Breast epithelium (tissue), 4 donors: ENCODE results near the gene PARD3B. TPM values are rescaled to one million over a fixed set of nuclear protein-coding genes. Genes with fewer than 3 reads are reported as not detected.

Experiments used
- DNase-seq, 2 donors: peaks; one replicate each; pipeline ENCODE4 v3.0.0-alpha.2; 2019; ENCODE audit warnings: low spot score in 2 of 2
- H3K27ac ChIP-seq, 2 donors: fragments of 200-600 bp; sonication (generic) in 1 of 2; one replicate each; pipeline ENCODE4 v1.5.1; 2016 to 2019; ENCODE audit warnings: mild to moderate bottlenecking in 1 of 2
- H3K27me3 ChIP-seq, 2 donors: fragments of 200-600 bp; sonication (generic) in 1 of 2; one replicate each; pipeline versions ENCODE4 v1.5.1 to v1.6.0; 2017 to 2019; ENCODE audit warnings: control low read depth in 1 of 2, mild to moderate bottlenecking in 1 of 2
- H3K36me3 ChIP-seq: fragments of 200-600 bp; one replicate; pipeline ENCODE4 v1.5.1; 2019
- H3K4me1 ChIP-seq, 2 donors: fragments of 200-600 bp; sonication (generic); one replicate each; pipeline ENCODE4 v1.5.1; 2016 to 2019; ENCODE audit warnings: control low read depth in 1 of 2
- H3K4me3 ChIP-seq, 3 donors: fragments of 200-600 bp; sonication (generic); 1 replicate in 2 of 3; 2 replicates in 1 of 3; pipeline ENCODE4 v1.5.1; 2016 to 2019; ENCODE audit warnings: mild to moderate bottlenecking in 3 of 3, moderate library complexity in 2 of 3
- H3K9me3 ChIP-seq, 2 donors: fragments of 200-600 bp; sonication (generic) in 1 of 2; one replicate each; pipeline ENCODE4 v1.5.1; 2016 to 2019; ENCODE audit warnings: control low read depth in 1 of 2
- POLR2A ChIP-seq: fragments of 450-650 bp; IDR thresholded peaks from one replicate; pipeline ENCODE4 v1.6.1; 2016; ENCODE audit warnings: antibody characterized with exemption, mild to moderate bottlenecking, moderate library complexity
- POLR2AphosphoS5 ChIP-seq, 3 donors: sonication (generic); formaldehyde crosslinking; IDR thresholded peaks; one replicate each; pipeline ENCODE4 v1.6.1; 2017; ENCODE audit warnings: antibody characterized with exemption in 3 of 3
- intact Hi-C: fragments of 100-400 bp; cut with DNase I; formaldehyde crosslinking; loops from one replicate; pipeline ENCODE4 v1.15.1; 2023; ENCODE audit warnings: low total_unique reads
- total RNA-seq, 3 donors: library from RNA; depleted of rRNA; stranded (reverse); fragments of >200 nt; gene quantifications; one replicate each; pipeline ENCODE4 v1.1.0, GENCODE V29; 2016
- TF ChIP-seq, protein P1 (sequence below), 3 donors: fragments of 450-650 bp; IDR thresholded peaks; one replicate each; pipeline ENCODE4 v1.5.1; 2016 to 2017; ENCODE audit warnings: antibody characterized with exemption in 3 of 3, mild to moderate bottlenecking in 3 of 3, moderate library complexity in 3 of 3

The PARD3B gene
- total RNA-seq, 3 donors from 2014 or later = 24.6 to 66.2 (median 25.9) TPM

DNA sequence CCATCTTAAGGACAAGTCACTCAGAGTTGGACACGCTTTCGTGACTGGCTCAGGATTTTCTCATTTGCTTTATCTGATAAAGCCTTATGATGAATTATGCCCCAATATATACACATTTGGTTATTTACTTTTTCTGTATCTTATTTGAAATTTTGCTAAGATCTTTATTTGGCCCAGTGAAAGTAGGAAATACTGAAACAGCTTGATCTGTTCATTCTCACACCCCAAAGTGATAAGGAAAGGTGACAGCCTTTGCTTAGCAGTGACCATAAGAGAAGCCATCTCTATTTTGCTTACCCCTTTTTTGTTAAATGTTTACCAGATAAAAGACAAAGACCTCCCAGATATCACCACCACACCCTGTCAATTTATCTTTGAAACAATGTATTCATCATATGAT lies 428.3 kb downstream of the PARD3B start:
- Histone ChIP-seq H3K27me3 (no peaks in the 10 kb centered on the region), H3K4me3 (no peak overlapping the region), H3K27ac (no peak overlapping the region), H3K9me3 (no peaks in the 10 kb centered on the region), H3K36me3 (no peaks in the 10 kb centered on the region), H3K4me1 (no peaks in the 10 kb centered on the region)
- intact Hi-C loops = loop anchor here (10.0 kb wide), 1 partner anchor 879 kb away; no protein-coding TSS in a partner anchor
- TF ChIP-seq POLR2A (no peak), POLR2AphosphoS5 (IDR thresholded peaks at IDR 0.05) (no peak)
- TF ChIP-seq, protein P1, sequence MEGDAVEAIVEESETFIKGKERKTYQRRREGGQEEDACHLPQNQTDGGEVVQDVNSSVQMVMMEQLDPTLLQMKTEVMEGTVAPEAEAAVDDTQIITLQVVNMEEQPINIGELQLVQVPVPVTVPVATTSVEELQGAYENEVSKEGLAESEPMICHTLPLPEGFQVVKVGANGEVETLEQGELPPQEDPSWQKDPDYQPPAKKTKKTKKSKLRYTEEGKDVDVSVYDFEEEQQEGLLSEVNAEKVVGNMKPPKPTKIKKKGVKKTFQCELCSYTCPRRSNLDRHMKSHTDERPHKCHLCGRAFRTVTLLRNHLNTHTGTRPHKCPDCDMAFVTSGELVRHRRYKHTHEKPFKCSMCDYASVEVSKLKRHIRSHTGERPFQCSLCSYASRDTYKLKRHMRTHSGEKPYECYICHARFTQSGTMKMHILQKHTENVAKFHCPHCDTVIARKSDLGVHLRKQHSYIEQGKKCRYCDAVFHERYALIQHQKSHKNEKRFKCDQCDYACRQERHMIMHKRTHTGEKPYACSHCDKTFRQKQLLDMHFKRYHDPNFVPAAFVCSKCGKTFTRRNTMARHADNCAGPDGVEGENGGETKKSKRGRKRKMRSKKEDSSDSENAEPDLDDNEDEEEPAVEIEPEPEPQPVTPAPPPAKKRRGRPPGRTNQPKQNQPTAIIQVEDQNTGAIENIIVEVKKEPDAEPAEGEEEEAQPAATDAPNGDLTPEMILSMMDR (IDR thresholded peaks at IDR 0.05) = no peak
- DNase-seq = no peak

GRCh38 chr2:204974487-204974886 lies 429.2 kb downstream of the PARD3B start:
- H3K27me3 ChIP-seq = no peaks in the 10 kb centered on the region
- H3K9me3 ChIP-seq = no peaks in the 10 kb centered on the region
- TF ChIP-seq, protein P1 (IDR thresholded peaks at IDR 0.05) = no peak
- TF ChIP-seq POLR2AphosphoS5 (IDR thresholded peaks at IDR 0.05) = no peak
- no peak for TF ChIP-seq POLR2A
- H3K36me3 ChIP-seq = no peaks in the 10 kb centered on the region
- no peak overlapping the region for H3K4me3 ChIP-seq
- DNase-seq = no peak
- H3K27ac ChIP-seq = no peak overlapping the region
- intact Hi-C loops = loop anchor here (10.0 kb wide), 1 partner anchor 880 kb away; no protein-coding TSS in a partner anchor
- no peaks in the 10 kb centered on the region for H3K4me1 ChIP-seq

GRCh38 chr2:204977914-204978313 lies 432.6 kb downstream of the PARD3B start:
- no peaks in the 10 kb centered on the region for H3K9me3 ChIP-seq
- TF ChIP-seq POLR2AphosphoS5 (IDR thresholded peaks at IDR 0.05) = no peak
- TF ChIP-seq POLR2A = no peak
- TF ChIP-seq, protein P1 (IDR thresholded peaks at IDR 0.05) = no peak
- H3K27me3 ChIP-seq = no peaks in the 10 kb centered on the region
- no peak overlapping the region for H3K27ac ChIP-seq
- intact Hi-C loops = loop anchor here (10.0 kb wide), 1 partner anchor 883 kb away; no protein-coding TSS in a partner anchor
- no peak overlapping the region for H3K4me3 ChIP-seq
- DNase-seq = no peak
- no peaks in the 10 kb centered on the region for H3K4me1 ChIP-seq
- no peaks in the 10 kb centered on the region for H3K36me3 ChIP-seq

DNA sequence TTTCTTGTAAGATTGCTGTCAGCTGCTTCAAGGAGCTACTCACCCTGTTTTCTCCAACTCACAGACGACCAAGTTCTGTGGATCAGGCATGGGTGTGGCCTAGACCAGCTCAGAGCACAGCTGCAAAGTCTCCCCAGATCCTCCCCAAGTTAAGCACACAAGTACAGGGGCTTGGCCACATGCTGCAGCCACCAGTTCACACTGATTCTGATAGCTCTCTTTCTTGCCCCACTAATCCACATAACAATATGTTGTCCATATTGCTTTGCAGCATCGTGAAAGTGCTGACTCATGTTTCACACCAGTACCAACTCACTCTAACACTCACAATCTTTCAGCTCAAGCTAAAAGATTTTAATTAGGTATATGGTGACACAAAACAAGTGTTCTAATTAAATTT lies 437.0 kb downstream of the PARD3B start:
- no peak for TF ChIP-seq POLR2AphosphoS5 (IDR thresholded peaks at IDR 0.05)
- TF ChIP-seq, protein P1 (IDR thresholded peaks at IDR 0.05) = no peak
- no peak for TF ChIP-seq POLR2A
- intact Hi-C loops = no loop called here
- no peaks in the 10 kb centered on the region for H3K9me3 ChIP-seq
- H3K27me3 ChIP-seq = no peaks in the 10 kb centered on the region
- no peak overlapping the region for H3K27ac ChIP-seq
- no peak overlapping the region for H3K4me3 ChIP-seq
- H3K36me3 ChIP-seq = no peaks in the 10 kb centered on the region
- DNase-seq = no peak
- H3K4me1 ChIP-seq = no peaks in the 10 kb centered on the region

GRCh38 chr2:204984518-204984917 lies 439.2 kb downstream of the PARD3B start:
- no peak for DNase-seq
- TF ChIP-seq, protein P1 (IDR thresholded peaks at IDR 0.05) = no peak
- TF ChIP-seq POLR2A (no peak), POLR2AphosphoS5 (IDR thresholded peaks at IDR 0.05) (no peak)

More at GRCh38 chr2:204984518-204984917, 439.2 kb downstream of the PARD3B start:
- intact Hi-C loops = no loop called here
- no peaks in the 10 kb centered on the region for H3K27me3 ChIP-seq
- H3K9me3 ChIP-seq = no peaks in the 10 kb centered on the region
- no peaks in the 10 kb centered on the region for H3K4me1 ChIP-seq
- no peaks in the 10 kb centered on the region for H3K36me3 ChIP-seq
- H3K4me3 ChIP-seq = no peak overlapping the region
- no peak overlapping the region for H3K27ac ChIP-seq
